Peyer's patch (tissue), 4 donors: ENCODE measurements around the gene PRSS3.

Source experiments
- POLR2A ChIP-seq, 2 donors: fragments of 450-650 bp; IDR thresholded peaks; one replicate each; pipeline ENCODE4 v1.5.1; 2017; ENCODE audit warnings: antibody characterized with exemption in 2 of 2, mild to moderate bottlenecking in 2 of 2, moderate library complexity in 2 of 2
- TF ChIP-seq, protein P1 (sequence below), 6 experiments: fragments of 450-650 bp in 4 of 6; fragments of 200-600 bp in 2 of 6; sonication (generic) in 1 of 6; IDR thresholded peaks; one replicate each; pipeline ENCODE4 v1.5.1; 2017 to 2019; ENCODE audit warnings: antibody characterized with exemption in 6 of 6, mild to moderate bottlenecking in 3 of 6, moderate library complexity in 1 of 6

GRCh38 chr9:33840381-33840780 is 45.0 kb downstream of the PRSS3 start:
- TF ChIP-seq, protein P1, sequence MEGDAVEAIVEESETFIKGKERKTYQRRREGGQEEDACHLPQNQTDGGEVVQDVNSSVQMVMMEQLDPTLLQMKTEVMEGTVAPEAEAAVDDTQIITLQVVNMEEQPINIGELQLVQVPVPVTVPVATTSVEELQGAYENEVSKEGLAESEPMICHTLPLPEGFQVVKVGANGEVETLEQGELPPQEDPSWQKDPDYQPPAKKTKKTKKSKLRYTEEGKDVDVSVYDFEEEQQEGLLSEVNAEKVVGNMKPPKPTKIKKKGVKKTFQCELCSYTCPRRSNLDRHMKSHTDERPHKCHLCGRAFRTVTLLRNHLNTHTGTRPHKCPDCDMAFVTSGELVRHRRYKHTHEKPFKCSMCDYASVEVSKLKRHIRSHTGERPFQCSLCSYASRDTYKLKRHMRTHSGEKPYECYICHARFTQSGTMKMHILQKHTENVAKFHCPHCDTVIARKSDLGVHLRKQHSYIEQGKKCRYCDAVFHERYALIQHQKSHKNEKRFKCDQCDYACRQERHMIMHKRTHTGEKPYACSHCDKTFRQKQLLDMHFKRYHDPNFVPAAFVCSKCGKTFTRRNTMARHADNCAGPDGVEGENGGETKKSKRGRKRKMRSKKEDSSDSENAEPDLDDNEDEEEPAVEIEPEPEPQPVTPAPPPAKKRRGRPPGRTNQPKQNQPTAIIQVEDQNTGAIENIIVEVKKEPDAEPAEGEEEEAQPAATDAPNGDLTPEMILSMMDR (IDR thresholded peaks at IDR 0.05) = no peak
- TF ChIP-seq POLR2A (IDR thresholded peaks at IDR 0.05) = no peak
